NCI-H446 (cell line): ENCODE data around the gene ZNF185.
A peak's percentile ranks its signal among the peaks of the same experiment; 100 is the strongest.
"Not testable (repeated sequence)": the region's sequence is repeated elsewhere in the genome, so short reads cannot be mapped to it uniquely, and the experiment has no call there.

ENCODE experiments used
- DNase-seq, 2 experiments: peaks; one replicate each; lab custom pipeline; 2025; lab: John Stamatoyannopoulos, UW

The ZNF185 gene

DNA sequence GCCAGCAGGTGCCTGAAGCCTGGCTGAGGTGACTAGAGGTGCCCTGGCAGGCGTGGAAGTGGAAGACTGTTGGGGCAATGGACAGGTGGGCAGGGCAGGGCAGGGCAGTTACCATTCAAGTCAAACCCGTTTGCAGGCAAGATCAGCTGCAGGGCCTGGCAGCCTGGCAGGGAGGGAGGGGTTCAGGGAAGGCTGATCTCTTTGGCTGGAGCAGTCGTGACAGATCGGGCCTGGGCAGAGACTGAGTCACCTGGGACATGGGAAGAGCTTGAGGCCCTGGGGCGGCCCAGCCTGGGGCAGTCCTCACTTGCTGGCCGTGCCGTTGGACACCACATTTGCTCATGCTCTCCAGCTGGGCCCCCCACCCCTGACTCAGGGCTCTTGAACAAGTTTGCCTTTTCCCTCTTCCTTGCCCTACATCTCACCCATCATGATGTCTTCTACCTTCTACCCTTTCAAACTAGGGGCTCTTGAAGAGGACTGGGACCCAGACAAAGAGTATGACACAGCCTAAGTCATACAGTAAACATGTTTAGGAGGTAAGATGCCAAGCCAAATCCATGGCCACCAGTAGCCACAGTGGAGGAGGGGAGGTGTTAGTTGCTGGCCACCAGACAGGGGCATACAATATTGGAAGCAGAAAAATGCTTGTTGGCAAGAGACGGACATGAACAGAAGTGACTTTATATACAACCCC lies 2.0 kb upstream of the ZNF185 start:
- DNase-seq: no peak

DNA sequence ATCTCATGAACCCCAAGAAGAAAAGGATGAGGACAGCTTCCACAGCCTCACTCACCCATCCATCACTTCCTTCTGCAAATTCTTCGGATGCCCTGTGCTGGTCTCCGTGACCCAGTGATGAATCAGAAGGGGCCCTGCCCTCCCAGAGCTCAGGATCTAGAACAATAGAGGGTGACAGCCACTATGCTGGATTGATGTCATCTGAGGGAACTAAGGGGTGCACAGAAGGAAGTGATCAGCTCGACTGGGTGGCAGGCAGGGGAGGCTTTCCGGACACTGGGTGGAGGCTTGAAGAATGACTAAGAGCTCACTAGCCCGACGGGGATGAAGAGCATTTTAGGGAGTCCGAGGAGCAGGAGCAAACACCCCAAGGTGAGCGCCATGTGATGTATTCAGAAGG lies 1.4 kb upstream of the ZNF185 start:
- DNase-seq: no peak

DNA sequence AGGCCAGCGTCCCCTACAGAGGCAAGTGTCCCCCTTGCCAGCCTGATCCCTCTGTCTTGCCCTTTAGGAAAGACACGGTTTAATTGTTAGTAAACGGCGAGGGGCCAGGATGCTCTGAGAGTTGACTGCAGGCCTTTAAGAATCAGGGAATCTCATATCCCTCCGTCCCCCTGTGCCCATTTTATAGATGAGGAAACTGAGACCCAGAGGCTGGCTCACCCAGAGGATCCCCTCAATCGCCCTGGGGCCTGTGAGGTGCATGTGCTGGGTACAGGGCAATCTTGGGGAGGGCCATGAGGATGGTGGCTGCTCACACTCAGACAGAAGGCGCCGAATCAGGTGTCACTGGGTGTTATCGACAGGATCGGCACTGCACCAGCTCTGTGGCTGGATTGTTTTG lies 575 bp downstream of the ZNF185 start:
- no peak for DNase-seq

DNA sequence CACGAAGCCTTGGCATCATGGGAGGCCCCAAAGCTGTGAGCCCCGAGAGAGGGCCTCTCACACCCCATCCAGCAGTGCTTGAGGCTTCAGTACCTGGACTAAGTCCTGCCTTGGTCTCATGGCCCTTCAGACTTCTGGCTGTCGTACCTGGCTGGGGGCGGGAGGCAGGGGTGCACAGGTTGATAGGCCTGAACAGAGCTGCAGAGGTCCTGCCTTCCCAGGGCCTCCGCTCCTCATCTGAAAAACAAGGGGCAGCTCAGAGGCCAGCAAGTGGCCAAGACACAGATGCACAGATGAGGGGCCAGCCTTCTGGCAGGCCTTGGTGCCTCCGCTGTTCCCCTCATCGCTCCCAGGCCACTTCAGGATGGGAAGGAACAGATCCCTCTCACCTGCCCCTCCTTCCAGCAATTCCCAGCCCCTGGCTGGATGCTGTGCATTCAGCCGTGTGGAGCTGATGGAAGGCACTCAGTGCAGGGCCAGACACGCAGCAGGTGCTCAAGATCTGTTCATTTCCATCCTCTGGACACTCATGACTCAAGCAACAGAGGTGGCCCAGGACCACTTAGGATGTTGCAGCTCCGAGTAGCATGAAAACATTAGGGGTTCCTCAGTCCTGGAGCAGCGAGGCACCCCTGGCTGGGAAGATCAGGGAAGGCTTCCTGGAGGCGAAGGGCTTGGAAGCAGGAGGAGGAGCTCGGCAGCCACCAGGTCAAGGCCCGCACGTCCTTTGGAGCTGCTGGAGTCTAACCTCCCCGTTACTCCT lies 1.4 kb downstream of the ZNF185 start:
- DNase-seq: no peak

DNA sequence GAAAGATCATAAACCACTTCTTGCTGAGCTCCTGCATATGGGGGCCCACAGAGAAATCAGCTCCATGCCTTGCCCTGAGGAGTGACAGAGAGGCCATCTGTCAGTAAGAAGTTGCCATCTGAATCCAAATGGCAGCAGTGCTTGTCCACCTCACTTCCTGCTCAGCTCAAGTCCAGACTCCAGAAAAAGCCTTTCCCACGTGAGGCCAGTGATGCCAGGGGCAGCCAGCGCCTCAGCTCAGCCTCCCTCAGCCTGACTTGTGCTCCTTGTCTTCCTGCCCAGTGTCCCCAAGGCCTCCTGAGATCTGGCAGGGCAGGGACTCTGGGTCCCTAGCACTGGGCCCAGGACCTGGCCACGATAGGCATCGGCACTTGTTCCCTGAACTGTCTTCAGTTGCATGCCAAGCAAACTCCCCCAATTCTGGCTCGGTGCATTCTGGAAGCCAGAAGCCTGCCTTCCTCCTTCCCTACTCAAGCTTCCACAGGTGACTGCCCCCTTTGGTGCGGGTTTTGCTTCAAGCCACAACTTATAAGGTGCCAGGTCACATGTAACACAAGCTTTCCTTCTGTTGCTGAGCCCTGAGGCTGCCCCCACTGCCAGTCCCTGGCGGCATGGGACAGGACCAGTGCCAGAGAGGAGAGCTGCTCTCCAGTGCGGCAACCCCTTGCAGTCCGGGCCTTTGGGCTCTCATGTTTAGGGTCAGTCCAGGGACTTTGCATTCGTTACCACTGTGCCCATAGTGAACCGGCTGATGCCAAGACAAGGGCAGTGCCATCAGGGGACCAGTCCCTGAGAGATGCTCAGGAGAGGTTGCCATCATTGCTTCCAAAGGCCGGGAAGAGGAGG lies 2.2 kb downstream of the ZNF185 start:
- DNase-seq: no peak

DNA sequence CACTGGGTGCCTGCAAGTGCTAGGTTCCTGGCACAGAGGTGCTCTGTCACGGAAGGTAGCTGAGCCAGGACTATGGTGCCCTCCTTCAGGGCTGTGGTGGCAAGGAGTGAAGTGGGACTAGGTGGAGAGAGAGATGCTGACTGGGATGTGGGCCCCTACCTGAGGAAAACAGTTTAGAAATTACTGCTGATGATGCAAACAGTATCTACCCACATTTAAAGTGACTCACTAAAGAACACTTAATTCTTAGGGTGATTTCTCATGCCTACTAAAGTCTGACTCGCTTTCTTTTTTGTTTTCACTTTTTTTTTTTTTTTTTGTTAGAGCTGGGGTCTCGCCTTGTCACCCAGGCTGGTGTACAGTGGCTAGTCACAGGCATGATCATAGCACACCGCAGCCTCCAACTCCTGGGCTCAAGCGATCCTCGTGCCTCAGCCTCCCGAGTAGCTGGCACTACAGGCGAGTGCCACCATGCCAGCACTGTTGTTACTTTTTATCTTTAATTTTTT lies 3.1 kb downstream of the ZNF185 start:
- DNase-seq: no peak

DNA sequence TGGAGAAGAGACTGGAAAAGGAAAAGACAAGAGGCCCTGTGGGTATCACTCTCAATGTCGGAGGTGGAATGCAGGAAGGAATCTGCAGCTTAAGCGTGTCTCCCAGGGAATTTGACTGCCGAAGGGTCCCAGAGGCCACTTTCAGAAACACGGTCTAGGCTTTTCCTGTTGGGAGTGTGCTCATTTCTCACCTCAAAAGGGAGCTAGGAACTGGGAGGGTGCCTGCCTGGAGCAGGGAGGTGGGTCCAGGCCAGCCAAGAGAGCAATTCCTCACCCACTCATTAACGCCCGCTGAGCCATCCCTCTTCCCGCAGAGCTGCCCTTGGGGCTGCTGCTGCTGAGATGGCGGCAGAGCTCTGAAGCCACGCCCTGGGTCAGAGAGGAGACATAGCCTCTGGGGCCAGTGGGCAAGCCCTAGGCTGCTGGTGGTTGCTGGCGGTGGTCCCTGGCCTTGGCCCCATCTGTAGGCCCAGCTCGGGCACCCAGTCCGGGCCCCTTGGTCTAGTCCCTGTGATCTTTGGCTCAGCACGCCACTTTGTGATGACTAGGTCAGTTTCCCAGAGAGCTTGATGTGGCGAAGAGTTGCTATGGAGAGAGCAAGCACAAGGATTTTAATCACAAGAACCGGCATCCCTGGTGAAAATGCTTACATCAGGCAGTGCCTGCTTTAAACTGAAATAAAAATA lies 4.1 kb downstream of the ZNF185 start:
- no peak for DNase-seq

DNA sequence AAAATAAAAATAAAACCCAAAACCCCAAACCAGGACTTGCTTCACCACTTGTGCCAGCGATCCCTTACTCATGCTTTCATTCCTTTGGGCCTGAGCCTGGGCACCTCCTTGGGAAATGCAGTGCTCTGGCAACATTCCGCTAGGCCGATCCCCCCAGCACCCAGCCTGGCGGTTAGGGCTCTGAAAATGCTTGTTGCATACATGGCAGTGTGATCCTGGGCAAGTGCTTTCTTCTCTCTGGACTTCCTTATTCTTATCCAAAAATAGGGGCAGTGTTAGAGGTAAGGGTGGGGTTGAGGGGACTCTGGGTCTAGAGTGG lies 4.6 kb downstream of the ZNF185 start:
- no peak for DNase-seq

DNA sequence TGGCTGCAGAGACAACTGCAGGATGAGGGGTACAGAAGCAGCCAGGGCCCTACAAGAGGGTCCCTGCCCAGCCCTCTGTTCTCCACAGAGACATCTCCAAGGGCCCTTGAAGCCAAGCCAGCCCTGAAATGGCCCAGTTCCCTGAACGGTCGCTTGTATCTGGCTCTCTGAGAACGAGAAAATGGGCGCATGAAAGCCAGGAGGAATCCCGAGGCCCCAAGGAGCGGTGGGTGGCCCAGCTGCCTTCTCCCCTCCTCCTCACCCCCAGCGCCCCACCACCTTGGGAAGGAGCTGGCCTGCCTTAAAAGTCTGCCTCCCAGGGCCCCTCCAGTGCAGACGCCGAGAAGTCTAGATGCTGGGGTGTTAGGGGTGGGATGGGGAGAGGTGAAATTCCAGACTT lies 5.7 kb downstream of the ZNF185 start:
- DNase-seq: no peak

DNA sequence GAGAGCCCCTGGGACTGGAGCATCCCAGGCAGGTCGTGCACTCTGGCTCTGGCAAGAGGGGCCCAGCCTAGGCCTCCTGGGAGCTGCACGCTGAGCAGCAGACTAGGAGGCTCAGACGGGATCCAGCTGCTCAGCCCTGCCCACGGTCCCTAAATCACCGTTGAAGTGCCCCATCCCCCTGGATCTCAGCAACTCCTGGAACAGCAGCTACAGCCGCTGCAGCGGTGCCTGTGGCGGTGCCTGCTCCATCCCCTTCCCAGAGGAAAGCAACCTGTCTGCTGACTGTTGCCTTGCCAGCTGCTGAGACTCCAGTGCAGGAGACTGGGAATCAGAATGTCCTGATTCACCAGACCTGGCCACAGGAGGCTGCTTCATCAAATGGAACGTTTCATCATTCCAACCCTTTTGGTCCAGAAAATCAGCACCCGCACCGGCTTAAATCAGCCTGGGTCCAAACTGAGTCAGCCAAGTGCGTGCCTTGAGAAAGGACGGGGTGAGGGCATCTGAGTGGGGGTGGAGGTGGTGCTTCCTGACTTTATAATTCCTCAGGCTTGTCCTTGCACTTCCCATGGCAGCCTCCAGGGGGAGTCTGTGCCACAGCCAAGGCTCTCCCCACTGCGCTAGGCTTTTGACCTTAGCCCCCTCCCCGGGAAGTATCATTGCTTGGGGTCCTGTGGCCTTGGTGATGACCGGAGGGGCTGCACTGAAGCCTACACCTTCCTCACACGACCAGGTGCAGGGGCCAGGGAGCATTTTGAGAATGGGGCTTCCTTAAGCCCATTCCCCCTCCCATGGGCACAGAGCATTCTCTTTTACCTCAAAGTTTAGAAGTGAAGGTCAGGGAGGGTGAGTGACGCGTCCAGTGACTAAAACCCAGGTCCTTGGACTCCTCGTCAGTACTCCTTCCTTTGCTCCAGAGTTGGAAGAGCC lies 6.5 kb downstream of the ZNF185 start:
- DNase-seq: peak; percentile 12 to 39

DNA sequence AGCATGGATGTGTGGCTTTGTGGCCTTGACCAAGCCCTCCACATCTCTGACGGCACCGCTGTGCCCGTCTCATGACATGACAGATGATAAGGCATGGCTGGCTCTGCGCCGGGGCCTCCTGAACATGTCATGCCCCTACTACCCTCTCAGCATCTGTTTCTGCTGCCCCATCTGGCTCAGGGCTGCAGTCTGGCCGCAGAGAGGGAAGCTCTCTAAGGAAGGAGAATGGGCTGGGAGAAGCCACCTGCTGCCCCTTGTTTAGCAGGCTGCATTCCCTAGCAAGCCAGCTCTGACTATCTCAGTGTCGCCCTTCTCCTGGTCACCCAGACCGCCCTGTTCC lies 7.2 kb downstream of the ZNF185 start:
- peak in 1 of 2 experiments; percentile 2 for DNase-seq

DNA sequence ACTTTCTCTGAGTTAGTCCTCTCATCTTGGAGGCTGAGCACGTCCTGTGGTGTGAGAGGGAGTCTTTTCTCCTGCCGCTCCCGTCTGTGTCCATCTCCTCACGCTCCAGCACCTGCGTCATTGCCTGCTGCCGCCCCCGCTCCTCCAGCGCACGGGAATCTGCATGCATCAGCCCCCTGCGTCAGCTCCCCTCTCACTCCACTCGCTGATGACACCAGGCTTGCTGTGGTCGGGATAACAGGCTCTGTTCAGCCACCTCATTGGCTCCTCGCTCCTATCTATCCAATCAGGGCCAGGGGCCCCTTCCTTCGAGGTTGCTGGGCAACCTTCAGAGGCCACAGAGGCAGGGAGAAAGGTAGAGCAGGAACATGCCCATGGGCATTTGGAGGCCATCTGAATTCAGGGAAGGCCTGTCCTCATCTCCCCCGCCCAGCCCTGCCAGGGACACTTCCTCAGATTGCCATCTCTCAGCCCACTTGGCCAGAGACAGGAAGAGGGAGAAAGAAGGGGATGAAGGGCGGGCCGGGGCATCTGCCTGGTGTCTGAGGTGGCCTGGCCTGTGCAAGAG lies 9.3 kb downstream of the ZNF185 start:
- DNase-seq: no peak

DNA sequence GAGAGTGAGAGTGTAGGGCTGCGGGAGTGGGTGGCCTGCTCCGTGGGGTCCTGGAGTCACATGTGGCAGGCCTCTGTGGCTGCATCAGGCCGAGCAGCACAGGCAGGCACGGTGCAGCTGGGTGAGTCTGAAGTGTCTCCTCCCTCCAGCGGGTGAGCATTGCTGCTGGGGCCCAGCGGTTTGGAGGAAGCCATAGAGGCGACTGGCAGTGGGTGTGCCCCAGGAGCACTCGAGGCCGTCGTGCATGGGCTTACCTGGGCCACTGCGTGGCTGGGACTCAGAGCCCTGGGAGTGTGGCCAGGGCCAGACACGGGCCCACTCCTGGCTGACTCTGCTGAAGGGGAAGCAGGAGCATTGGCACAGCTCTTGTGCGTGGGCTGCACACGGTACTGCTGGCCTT lies 10.6 kb downstream of the ZNF185 start:
- no peak for DNase-seq

DNA sequence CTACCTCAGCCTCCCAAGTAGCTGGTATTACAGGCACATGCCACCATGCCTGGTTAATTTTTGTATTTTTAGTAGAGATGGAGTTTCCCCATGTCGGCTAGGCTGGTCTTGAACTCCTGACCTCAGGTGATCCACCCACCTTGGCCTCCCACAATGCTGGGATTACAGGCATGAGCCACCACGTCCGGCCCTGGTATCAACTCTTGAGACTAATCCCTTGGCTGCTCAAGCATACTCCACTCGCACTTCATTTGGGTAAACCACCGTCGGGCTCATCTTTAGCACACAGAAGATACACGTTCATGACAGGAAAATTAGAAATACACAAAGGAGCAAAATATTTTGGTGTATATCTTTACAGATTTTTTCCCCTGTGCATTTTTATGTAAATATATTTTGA lies 12.2 kb downstream of the ZNF185 start:
- not testable (repeated sequence) for DNase-seq

DNA sequence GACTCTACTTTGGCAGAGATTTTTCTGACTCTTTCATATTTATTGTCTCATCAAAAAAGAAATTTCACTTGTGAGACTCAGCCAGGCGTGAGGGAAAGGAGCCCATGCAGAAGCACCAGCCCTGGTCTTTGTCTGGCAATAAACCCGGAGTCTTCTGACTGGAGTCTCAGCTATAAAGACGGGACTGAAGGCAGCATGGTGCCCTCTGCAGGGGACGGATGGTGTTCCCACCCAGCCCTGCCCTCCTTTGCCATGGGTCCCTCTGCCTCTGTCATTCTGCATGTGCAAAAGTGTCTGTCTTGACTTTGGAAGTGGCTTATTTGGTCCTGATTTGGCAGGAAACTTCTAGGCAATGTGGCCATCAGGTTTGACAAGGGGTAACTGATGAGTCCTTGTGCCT lies 14.2 kb downstream of the ZNF185 start:
- DNase-seq: no peak

DNA sequence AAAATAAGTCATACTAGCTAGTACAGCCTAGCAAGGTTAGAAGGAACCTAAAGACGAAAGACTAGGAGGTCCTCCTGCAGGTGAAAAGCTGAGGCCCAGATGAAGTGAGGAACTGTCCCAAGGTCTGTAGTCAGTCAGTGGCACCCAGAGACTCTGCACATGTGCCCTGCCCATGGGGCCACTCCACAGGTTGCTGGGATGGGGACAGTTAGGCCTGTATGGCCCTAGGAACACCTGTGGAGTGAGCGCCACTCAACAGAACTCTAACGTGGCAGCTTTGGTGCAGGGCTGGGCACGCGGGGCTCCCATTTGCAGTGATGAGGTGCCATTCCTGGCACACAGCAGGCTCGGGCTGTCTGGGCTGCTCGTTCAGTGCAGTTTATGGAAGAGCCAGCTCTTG lies 14.8 kb downstream of the ZNF185 start:
- DNase-seq: no peak

DNA sequence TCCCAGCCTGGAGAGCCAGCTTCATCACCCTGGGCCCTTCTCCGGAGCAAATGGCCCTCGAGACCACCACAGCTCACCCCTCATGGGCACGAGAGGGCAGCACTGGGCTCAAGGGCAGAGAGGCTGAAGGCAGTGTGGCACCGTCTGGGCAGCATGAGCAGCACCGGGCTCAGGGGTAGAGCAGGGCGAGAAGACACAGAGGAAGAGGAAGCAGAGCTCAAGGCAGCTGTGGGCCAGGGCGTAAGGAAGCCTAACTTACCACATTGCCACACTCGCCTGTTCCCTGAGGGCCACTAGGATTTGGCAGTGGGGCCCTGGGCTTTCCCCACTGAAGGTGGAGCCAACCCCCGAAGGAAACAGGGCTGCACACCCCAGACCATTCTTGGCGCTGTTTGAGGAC lies 15.5 kb downstream of the ZNF185 start:
- no peak for DNase-seq

DNA sequence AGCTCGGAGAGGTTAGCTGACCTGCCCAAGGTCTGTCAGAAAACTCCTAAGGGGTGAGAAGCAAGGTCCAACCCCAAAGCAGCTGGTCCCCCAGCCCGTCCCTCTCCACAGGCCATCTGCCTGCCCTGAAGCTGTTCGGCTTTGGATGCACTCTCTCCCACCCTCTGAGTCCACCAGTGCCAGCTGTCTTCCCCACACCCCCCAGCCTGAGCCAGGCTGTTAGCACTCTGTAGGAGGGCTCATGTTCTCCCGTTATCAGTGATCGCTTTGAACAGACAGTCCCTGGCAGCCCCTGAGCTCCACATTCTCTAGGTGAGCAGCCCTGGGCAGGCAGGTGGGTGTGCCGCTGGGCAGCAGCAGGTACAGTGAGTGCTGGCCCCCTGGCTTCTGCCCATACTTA lies 16.0 kb downstream of the ZNF185 start:
- peak in 1 of 2 experiments; percentile 31 for DNase-seq

DNA sequence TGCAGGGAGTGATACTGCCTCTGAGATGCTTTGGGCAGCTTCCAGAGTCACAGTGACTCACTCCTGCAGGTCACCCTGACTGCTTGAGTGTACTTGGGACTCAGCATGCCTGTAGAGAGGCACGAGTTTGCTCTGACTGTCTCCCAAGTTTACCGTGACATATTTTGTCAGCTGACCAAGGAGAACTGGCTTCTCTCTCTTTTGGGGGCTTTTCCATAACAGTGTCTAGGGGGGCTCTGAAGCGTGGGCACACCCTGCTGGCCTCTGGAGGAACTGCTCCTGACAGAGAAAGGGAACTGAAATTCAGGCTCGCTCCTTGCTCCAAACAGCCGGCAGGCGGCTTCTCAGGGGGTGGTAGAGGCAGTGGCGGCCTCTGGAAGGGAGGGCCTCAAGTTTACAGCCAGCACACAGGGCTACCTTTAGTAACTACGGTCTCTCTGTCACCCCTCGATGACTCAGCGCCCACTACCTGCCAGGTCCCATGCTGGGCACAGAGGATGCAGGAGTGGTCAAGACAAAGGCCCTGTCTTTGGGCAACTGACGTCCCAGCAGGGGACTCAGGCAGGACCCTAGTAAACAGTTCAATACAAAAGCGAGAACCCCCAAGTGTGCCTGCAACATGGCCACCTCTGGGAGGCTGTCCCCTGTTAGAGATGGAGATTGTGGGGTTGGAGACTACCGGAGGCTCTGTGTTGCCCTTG lies 17.8 kb downstream of the ZNF185 start:
- DNase-seq: peak in 1 of 2 experiments; percentile 21
